Heart left ventricle (tissue), 16 donors: Measurements from ENCODE around the gene PLEKHG4B. TPM values are rescaled to one million over a fixed set of nuclear protein-coding genes. Genes with fewer than 3 reads are reported as not detected.
A peak's percentile ranks its signal among the peaks of the same experiment; 100 is the strongest.

Source experiments
- ATAC-seq, 4 donors: fragments of 200-7000 bp; cut with Tn5 transposase; one replicate each; pipeline ENCODE4 v1.9.1; 2020 to 2022; ENCODE audit warnings: moderate library complexity in 4 of 4, mild to moderate bottlenecking in 3 of 4, moderate number of reproducible peaks in 1 of 4
- DNase-seq, 5 donors: peaks; one replicate each; pipeline ENCODE4 v3.0.0-alpha.2; 2020
- H3K27ac ChIP-seq, 12 donors: fragments of 200-600 bp; sonication (generic) in 4 of 12; one replicate each; pipeline versions ENCODE4 v1.5.0 to v1.8.0; 2016 to 2022; ENCODE audit warnings: mild to moderate bottlenecking in 2 of 12
- H3K27me3 ChIP-seq, 9 donors: fragments of 200-600 bp; sonication (generic) in 2 of 9; one replicate each; pipeline versions ENCODE4 v1.5.1 to v1.8.0; 2016 to 2022; ENCODE audit warnings: mild to moderate bottlenecking in 3 of 9
- H3K36me3 ChIP-seq, 9 donors: fragments of 200-600 bp; sonication (generic) in 2 of 9; one replicate each; pipeline versions ENCODE4 v1.5.0 to v1.8.0; 2018 to 2022; ENCODE audit warnings: mild to moderate bottlenecking in 2 of 9
- H3K4me1 ChIP-seq, 12 donors: fragments of 200-600 bp; sonication (generic) in 4 of 12; one replicate each; pipeline versions ENCODE4 v1.5.0 to v1.8.0; 2016 to 2022; ENCODE audit warnings: mild to moderate bottlenecking in 3 of 12
- H3K4me3 ChIP-seq, 12 donors: fragments of 200-600 bp; sonication (generic) in 4 of 12; one replicate each; pipeline versions ENCODE4 v1.5.0 to v1.8.0; 2017 to 2022; ENCODE audit warnings: mild to moderate bottlenecking in 9 of 12, moderate library complexity in 4 of 12
- H3K9me3 ChIP-seq, 12 donors: fragments of 200-600 bp; sonication (generic) in 4 of 12; one replicate each; pipeline versions ENCODE4 v1.5.0 to v1.8.0; 2016 to 2022; ENCODE audit warnings: mild to moderate bottlenecking in 1 of 12
- CTCF ChIP-seq, 12 donors: fragments of 200-600 bp; sonication (generic) in 4 of 12; IDR thresholded peaks; one replicate each; pipeline versions ENCODE4 v1.5.0 to v1.8.0; 2018 to 2022; ENCODE audit warnings: antibody characterized with exemption in 12 of 12, mild to moderate bottlenecking in 5 of 12
- POLR2A ChIP-seq, 2 donors: fragments of 450-650 bp; IDR thresholded peaks; one replicate each; pipeline ENCODE4 v1.6.1; 2017; ENCODE audit warnings: antibody characterized with exemption in 2 of 2, mild to moderate bottlenecking in 2 of 2, moderate library complexity in 2 of 2
- WGBS, 4 donors: extraction: QIAGEN DNeasy Blood & Tissue Kit in 2 of 4; methylation state at CpG; one replicate each; pipeline versions ENCODE4 v1.1.5 to v1.1.7; 2013 to 2018; 5-methylcytosine and 5-hydroxymethylcytosine counted together
- intact Hi-C, 10 donors: fragments of 100-400 bp; cut with DNase I; formaldehyde crosslinking; loops; one replicate each; pipeline versions ENCODE4 v1.11.1 to v1.14.2; 2022
- polyA plus RNA-seq, 2 donors: library from polyadenylated mRNA; stranded (reverse); fragments of 200-250 nt; gene quantifications; one replicate each; pipeline ENCODE4 v1.2.3, GENCODE V29; 2013
- total RNA-seq, 9 donors: library from RNA; depleted of rRNA in 2 of 9; stranded (reverse); fragments of >200 nt in 2 of 9; fragmentation: NEBNext Ultra II Directional in 3 of 9; extraction: Animal tissue kit (Norgen Biotek cat#: 25700) in 3 of 9; gene quantifications; one replicate each; pipeline versions ENCODE4 v1.1.0 to v1.2.4, GENCODE V29; 2016 to 2023
- donor health status: ischemic (EF 13 %, LVEDD 7.1; RV severe dilation, severe dysfunction).
- donor health status: healthy with polysubstance abuse.
- donor health status: DM: no; HTN: yes; CAD: no.
- donor health status: DM: no; HTN: no; CAD: no.
- donor health status: ischemic (EF 25% LVEDD 6.9; RV normal size, moderate dysfunction).
- donor health status: ischemic (EF 25% LVEDD 5.7; RV mildly dilated, moderate dysfunction).
- donor health status: healthy.
- donor health status: DM: yes; HTN: yes; CAD: no.
- donor health status: ischemic (EF 35%, LVEDD 5.7; RV mildly dilated, moderate dysfunction).
- donor health status: nonischemic (EF 11% LVEDD 7.7; RV severe dilation, severe dysfunction).
- donor health status: DM: yes; HTN: yes; CAD: no.
- donor health status: PGD.
- donor health status: ischemic (EF 29% LVEDD 5.4; RV normal size, mild dysfunction).
- donor health status: nonischemic (EF 23%, LVEDD 6.1; RV moderate dilation, normal function).

The PLEKHG4B gene
- total and polyA plus RNA-seq, 11 donors = 0.03 to 0.34 (median 0.10) TPM; not detected in 7

GRCh38 chr5:180286-180918 is 88.4 kb downstream of the PLEKHG4B start:
- intact Hi-C loops = loop anchor here in 1 of 10 donors (5.0 kb wide), 1 partner anchor 132 kb away; no protein-coding TSS in a partner anchor
- WGBS, 4 donors = 39 to 46% (median 40%) methylated on average over 13 of the region's 13 CpGs

DNA sequence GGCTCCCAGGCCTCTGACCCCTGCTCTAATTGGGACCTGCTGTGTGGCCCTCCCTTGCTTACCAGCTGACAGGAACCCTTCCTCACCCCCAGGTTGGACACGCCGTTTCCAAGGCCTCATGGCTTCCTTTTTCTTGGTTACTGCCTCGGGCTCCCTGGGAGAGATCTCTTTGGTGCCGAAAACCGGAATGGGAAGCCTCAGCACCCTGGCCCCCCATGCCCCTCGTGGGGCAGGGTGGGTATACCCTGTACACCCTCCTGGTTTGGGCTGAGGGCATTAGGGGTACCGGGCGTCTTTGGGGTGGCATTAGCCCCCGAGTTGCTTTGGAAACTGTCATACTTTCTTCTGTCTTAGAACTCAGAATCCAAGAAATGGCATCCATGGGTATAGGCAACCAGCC is 89.2 kb downstream of the PLEKHG4B start:
- no peaks in the 10 kb centered on the region for H3K36me3 ChIP-seq
- no peaks in the 10 kb centered on the region for H3K9me3 ChIP-seq
- WGBS, 4 donors = 88 to 92% (median 91%) methylated on average over 9 of the region's 9 CpGs
- intact Hi-C loops = loop anchor here in 1 of 10 donors (5.0 kb wide), 1 partner anchor 131 kb away; no protein-coding TSS in a partner anchor
- peaks cover 0 to 6% (median 0%) of the 10 kb centered on the region in 9 donors for H3K27me3 ChIP-seq
- no peak for TF ChIP-seq CTCF (IDR thresholded peaks at IDR 0.05)
- TF ChIP-seq POLR2A (IDR thresholded peaks at IDR 0.05) = no peak
- peak in 2 of 5 donors; percentile 9 to 22 for DNase-seq
- H3K4me3 ChIP-seq = no peak overlapping the region
- H3K4me1 ChIP-seq = peaks cover 0 to 7% (median 0%) of the 10 kb centered on the region in 12 donors
- no peak for ATAC-seq
- H3K27ac ChIP-seq = no peak overlapping the region

More at GRCh38 chr5:180286-180918, 88.4 kb downstream of the PLEKHG4B start:
- TF ChIP-seq POLR2A (IDR thresholded peaks at IDR 0.05) = no peak
- no peak for TF ChIP-seq CTCF (IDR thresholded peaks at IDR 0.05)
- Histone ChIP-seq H3K4me1 (peaks cover 0 to 7% (median 0%) of the 10 kb centered on the region in 12 donors), H3K36me3 (no peaks in the 10 kb centered on the region), H3K27me3 (peaks cover 0 to 6% (median 0%) of the 10 kb centered on the region in 9 donors), H3K27ac (no peak overlapping the region), H3K4me3 (no peak overlapping the region), H3K9me3 (no peaks in the 10 kb centered on the region)
- ATAC-seq (peak; percentile 33 to 55 (median 40)), DNase-seq (peak in 2 of 5 donors; percentile 28 to 31)

GRCh38 chr5:181566-181965 is 89.6 kb downstream of the PLEKHG4B start:
- intact Hi-C loops = loop anchor here in 1 of 10 donors (5.0 kb wide), 1 partner anchor 131 kb away; no protein-coding TSS in a partner anchor
- ATAC-seq (no peak), DNase-seq (peak in 2 of 5 donors; percentile 20 to 51)
- Histone ChIP-seq H3K4me1 (peaks cover 0 to 7% (median 0%) of the 10 kb centered on the region in 12 donors), H3K36me3 (no peaks in the 10 kb centered on the region), H3K4me3 (no peak overlapping the region), H3K27ac (no peak overlapping the region), H3K27me3 (peaks cover 0 to 6% (median 0%) of the 10 kb centered on the region in 9 donors), H3K9me3 (no peaks in the 10 kb centered on the region)
- 88 to 96% (median 94%) methylated on average over 15 to 22 of the region's 22 CpGs for WGBS, 4 donors
- TF ChIP-seq POLR2A (IDR thresholded peaks at IDR 0.05) (no peak), CTCF (IDR thresholded peaks at IDR 0.05) (no peak)

DNA sequence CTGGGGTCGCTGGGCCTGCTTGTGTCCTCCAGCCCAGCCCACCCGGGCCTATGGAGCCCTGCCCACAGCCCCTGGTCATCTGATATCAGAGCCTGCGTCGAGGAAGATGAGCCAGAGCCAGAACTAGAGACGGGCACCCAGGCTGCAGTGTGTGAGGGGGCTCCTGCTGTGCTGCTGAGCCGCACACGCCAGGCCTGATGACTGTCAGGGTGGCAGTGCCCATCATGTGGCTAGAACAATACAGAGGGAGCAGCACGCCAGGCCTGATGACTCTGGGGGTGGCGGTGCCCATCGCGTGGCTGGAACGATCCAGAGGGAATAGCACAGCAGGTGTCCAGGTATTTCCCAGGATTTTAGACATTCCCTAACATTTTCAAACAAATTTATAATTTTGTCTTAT is 90.2 kb downstream of the PLEKHG4B start:
- no peak for TF ChIP-seq POLR2A (IDR thresholded peaks at IDR 0.05)
- no peak for TF ChIP-seq CTCF (IDR thresholded peaks at IDR 0.05)
- Histone ChIP-seq H3K9me3 (no peaks in the 10 kb centered on the region), H3K4me1 (peaks cover 0 to 7% (median 0%) of the 10 kb centered on the region in 12 donors), H3K27ac (no peak overlapping the region), H3K4me3 (no peak overlapping the region), H3K27me3 (peaks cover 0 to 6% (median 0%) of the 10 kb centered on the region in 9 donors), H3K36me3 (no peaks in the 10 kb centered on the region)
- ATAC-seq = no peak
- peak in 2 of 5 donors; percentile 12 to 51 for DNase-seq
- intact Hi-C loops = loop anchor here in 1 of 10 donors (5.0 kb wide), 1 partner anchor 130 kb away; no protein-coding TSS in a partner anchor
- WGBS, 4 donors = 93 to 98% (median 94%) methylated on average over 11 to 12 of the region's 12 CpGs
